Esophagus muscularis mucosa (tissue), 4 donors: Measurements from ENCODE around the gene NIPBL.

Experiments
- EP300 ChIP-seq: sonication (generic); formaldehyde crosslinking; IDR thresholded peaks from one replicate; pipeline ENCODE4 v1.6.1; 2017; ENCODE audit warnings: antibody characterized with exemption
- POLR2A ChIP-seq: fragments of 450-650 bp; IDR thresholded peaks from one replicate; pipeline ENCODE4 v1.6.1; 2017; ENCODE audit warnings: antibody characterized with exemption, moderate library complexity, mild to moderate bottlenecking, low read depth
- POLR2AphosphoS5 ChIP-seq, 2 donors: sonication (generic); formaldehyde crosslinking; IDR thresholded peaks; one replicate each; pipeline ENCODE4 v1.6.1; 2017; ENCODE audit warnings: antibody characterized with exemption in 2 of 2
- TF ChIP-seq, protein P1 (sequence below), 3 experiments: fragments of 200-600 bp in 2 of 3; fragments of 450-650 bp in 1 of 3; sonication (generic) in 2 of 3; IDR thresholded peaks; one replicate each; pipeline ENCODE4 v1.5.1; 2017 to 2019; ENCODE audit warnings: antibody characterized with exemption in 3 of 3, mild to moderate bottlenecking in 2 of 3, moderate library complexity in 1 of 3

DNA sequence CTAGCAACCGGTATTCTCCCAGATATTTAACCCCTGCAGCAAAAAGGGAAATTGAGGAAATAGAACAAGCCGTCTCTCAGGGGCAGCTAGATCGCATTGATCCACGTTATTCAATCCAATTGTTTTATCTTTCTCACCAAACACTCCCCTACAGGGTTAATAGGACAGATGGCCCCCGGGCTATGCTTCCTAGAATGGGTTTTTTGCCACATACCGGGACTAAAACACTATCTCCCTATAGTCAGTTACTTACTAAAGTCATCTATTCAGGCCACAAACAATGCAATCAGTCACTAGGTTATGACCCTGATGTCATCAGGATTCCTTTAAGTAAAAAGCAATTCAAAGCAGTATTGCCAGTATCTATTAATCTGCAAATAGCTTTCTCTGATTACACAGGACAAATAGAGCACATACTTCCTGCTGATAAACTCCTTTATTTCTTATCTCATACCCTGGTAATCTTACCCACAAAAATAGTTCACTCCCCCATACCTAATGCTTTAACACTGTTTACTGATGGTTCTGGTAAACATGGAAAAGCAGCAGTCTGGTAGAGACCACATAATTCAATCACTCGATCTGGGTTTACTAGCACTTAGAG is 213.7 kb downstream of the NIPBL start:
- TF ChIP-seq, protein P1, sequence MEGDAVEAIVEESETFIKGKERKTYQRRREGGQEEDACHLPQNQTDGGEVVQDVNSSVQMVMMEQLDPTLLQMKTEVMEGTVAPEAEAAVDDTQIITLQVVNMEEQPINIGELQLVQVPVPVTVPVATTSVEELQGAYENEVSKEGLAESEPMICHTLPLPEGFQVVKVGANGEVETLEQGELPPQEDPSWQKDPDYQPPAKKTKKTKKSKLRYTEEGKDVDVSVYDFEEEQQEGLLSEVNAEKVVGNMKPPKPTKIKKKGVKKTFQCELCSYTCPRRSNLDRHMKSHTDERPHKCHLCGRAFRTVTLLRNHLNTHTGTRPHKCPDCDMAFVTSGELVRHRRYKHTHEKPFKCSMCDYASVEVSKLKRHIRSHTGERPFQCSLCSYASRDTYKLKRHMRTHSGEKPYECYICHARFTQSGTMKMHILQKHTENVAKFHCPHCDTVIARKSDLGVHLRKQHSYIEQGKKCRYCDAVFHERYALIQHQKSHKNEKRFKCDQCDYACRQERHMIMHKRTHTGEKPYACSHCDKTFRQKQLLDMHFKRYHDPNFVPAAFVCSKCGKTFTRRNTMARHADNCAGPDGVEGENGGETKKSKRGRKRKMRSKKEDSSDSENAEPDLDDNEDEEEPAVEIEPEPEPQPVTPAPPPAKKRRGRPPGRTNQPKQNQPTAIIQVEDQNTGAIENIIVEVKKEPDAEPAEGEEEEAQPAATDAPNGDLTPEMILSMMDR (IDR thresholded peaks at IDR 0.05), result no peak
- TF ChIP-seq POLR2A (no peak), EP300 (no peak), POLR2AphosphoS5 (IDR thresholded peaks at IDR 0.05) (no peak)
